Neuronal stem cell (in vitro differentiated cells): ENCODE results near the gene ARMC12.

Experiments
- DNase-seq: peaks from one replicate; pipeline ENCODE4 v3.0.0-alpha.2; 2013; ENCODE audit warnings: low spot score
- H2AFZ ChIP-seq: one replicate; pipeline ENCODE4 v1.6.1; 2013; ENCODE audit warnings: mild to moderate bottlenecking, low read length, inconsistent platforms
- H2AK5ac ChIP-seq: 2 replicates; pipeline ENCODE4 v1.6.1; 2013; ENCODE audit warnings: low read depth, mild to moderate bottlenecking, inconsistent platforms, low read length, moderate library complexity, mixed read lengths
- H2BK120ac ChIP-seq: 2 replicates; pipeline ENCODE4 v1.6.1; 2013; ENCODE audit warnings: low read depth, mild to moderate bottlenecking, inconsistent platforms, low read length, moderate library complexity, mixed read lengths
- H2BK12ac ChIP-seq: one replicate; pipeline ENCODE4 v1.6.1; 2013; ENCODE audit warnings: low read length, inconsistent platforms
- H2BK15ac ChIP-seq: 2 replicates; pipeline ENCODE4 v1.6.1; 2013; ENCODE audit warnings: mild to moderate bottlenecking, low read length, inconsistent platforms, mixed read lengths
- H2BK5ac ChIP-seq: one replicate; pipeline ENCODE4 v1.6.1; 2013; ENCODE audit warnings: inconsistent platforms, mild to moderate bottlenecking, low read length, moderate library complexity
- H3K14ac ChIP-seq: one replicate; pipeline ENCODE4 v1.6.1; 2013; ENCODE audit warnings: low read length, inconsistent platforms
- H3K18ac ChIP-seq: 2 replicates; pipeline ENCODE4 v1.6.1; 2013; ENCODE audit warnings: low read length, inconsistent platforms
- H3K23ac ChIP-seq: 2 replicates; pipeline ENCODE4 v1.6.1; 2013; ENCODE audit warnings: low read depth, mild to moderate bottlenecking, mixed read lengths, low read length, inconsistent platforms; ENCODE audit not compliant: poor library complexity
- H3K27ac ChIP-seq: replicated peaks from 3 replicates; pipeline ENCODE4 v1.5.1; 2013; ENCODE audit warnings: low read length, inconsistent platforms
- H3K27me3 ChIP-seq, 3 experiments: 2 replicates each; pipeline ENCODE4 v1.6.1; 2013; ENCODE audit warnings: low read length in 3 of 3, mild to moderate bottlenecking in 2 of 3, inconsistent platforms in 1 of 3, low read depth in 1 of 3, mixed read lengths in 1 of 3, moderate library complexity in 1 of 3; ENCODE audit not compliant: control insufficient read depth in 3 of 3, insufficient read depth in 3 of 3
- H3K36me3 ChIP-seq, 2 donors: replicated peaks in 1 of 2; 2 replicates each; pipeline ENCODE4 v1.6.1; 2013; ENCODE audit warnings: low read length in 2 of 2; ENCODE audit not compliant: control insufficient read depth in 2 of 2, insufficient read depth in 2 of 2
- H3K4ac ChIP-seq: 2 replicates; pipeline ENCODE4 v1.6.1; 2013; ENCODE audit warnings: inconsistent platforms, mild to moderate bottlenecking, low read length, moderate library complexity
- H3K4me1 ChIP-seq, 2 donors: 1 replicate in 1 of 2; 2 replicates in 1 of 2; pipeline ENCODE4 v1.6.1; 2013; ENCODE audit warnings: low read length in 2 of 2, low read depth in 1 of 2; ENCODE audit not compliant: control insufficient read depth in 2 of 2, insufficient read depth in 1 of 2
- H3K4me2 ChIP-seq: one replicate; pipeline ENCODE4 v1.6.1; 2013; ENCODE audit warnings: mild to moderate bottlenecking, low read length, inconsistent platforms; ENCODE audit not compliant: insufficient read depth, poor library complexity, severe bottlenecking
- H3K4me3 ChIP-seq, 2 donors: 2 replicates each; pipeline ENCODE4 v1.5.1; 2013; ENCODE audit warnings: low read length in 2 of 2, mild to moderate bottlenecking in 2 of 2, inconsistent platforms in 1 of 2, moderate library complexity in 1 of 2
- H3K79me1 ChIP-seq: one replicate; pipeline ENCODE4 v1.6.1; 2013; ENCODE audit warnings: low read depth, mild to moderate bottlenecking, inconsistent platforms, low read length, moderate library complexity
- H3K9ac ChIP-seq: one replicate; pipeline ENCODE4 v1.6.1; 2013; ENCODE audit warnings: mild to moderate bottlenecking, low read depth, low read length, inconsistent platforms; ENCODE audit not compliant: poor library complexity
- H3K9me3 ChIP-seq, 2 donors: replicated peaks in 1 of 2; 2 replicates each; pipeline versions ENCODE3 to v1.6.1; 2013; ENCODE audit warnings: low read length in 2 of 2, mild to moderate bottlenecking in 2 of 2, inconsistent platforms in 1 of 2, low read depth in 1 of 2, mixed read lengths in 1 of 2, moderate library complexity in 1 of 2; ENCODE audit not compliant: control insufficient read depth in 2 of 2, insufficient read depth in 1 of 2
- H4K8ac ChIP-seq: one replicate; pipeline ENCODE4 v1.6.1; 2013; ENCODE audit warnings: low read depth, mild to moderate bottlenecking, inconsistent platforms, low read length, moderate library complexity
- H4K91ac ChIP-seq: one replicate; pipeline ENCODE4 v1.6.1; 2013; ENCODE audit warnings: low read length, low read depth, mild to moderate bottlenecking, inconsistent platforms; ENCODE audit not compliant: poor library complexity
- whole genome bisulfite sequencing, 2 donors: extraction: QIAGEN DNeasy Blood & Tissue Kit; methylation state at CpG; one replicate each; pipeline ENCODE4 v1.1.7; 2013; ENCODE audit warnings: missing lambda C conversion rate in 2 of 2, mixed read lengths in 1 of 2; ENCODE audit not compliant: insufficient read length in 2 of 2, insufficient replicate concordance in 1 of 2; ENCODE audit errors: extremely low coverage in 2 of 2; 5-methylcytosine and 5-hydroxymethylcytosine counted together

The ARMC12 gene

DNA sequence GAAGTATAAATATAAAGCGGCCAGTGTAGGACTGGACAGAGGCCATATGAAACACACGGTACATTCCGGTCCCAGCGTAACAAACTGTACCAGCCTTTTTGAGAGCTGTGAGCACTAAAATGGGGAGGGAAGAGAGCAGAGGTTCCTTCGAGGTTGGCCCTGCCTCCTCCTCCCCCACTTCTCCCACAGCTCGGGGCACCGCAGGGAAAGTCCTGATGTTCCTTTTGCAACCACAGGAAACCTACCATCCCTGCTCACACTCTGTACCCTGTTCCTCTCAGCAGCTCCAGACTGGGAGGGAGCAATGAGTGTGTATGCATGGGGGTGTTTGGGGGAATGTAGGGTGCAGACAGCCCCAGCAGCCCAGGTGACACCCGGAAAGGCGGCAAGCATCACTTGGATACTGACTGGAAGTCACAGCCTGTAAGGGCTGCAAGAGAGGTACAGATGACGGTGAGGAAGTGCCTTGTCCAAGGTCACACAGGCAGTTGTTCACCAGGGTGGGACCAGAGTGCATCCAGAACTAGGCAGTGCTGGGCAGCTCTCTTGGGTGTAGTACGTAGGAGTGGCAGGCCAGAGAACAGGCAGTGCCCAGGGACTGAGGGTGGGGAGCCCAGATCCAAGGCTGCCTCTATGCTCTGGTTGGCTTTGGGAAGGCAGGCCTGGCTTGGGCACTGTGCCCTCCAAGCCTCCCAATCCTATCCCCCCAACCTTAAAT, 11.0 kb upstream of the ARMC12 start:
- H2AFZ ChIP-seq = peak overlapping the region; percentile 8
- no CpG with 5 or more reads among the region's 11 CpGs for WGBS, 2 donors
- DNase-seq = no peak
- H3K4ac ChIP-seq = peak overlapping the region; percentile 30
- H2AK5ac ChIP-seq = peak overlapping the region; percentile 81
- H3K4me2 ChIP-seq = no peak overlapping the region
- peak overlapping the region; percentile 74 for H2BK15ac ChIP-seq
- H3K9ac ChIP-seq = peak overlapping the region; percentile 65
- peaks cover 0 to 5% (median 0%) of the 10 kb centered on the region in 3 experiments for H3K27me3 ChIP-seq
- peaks cover 32 to 38% of the 10 kb centered on the region in 2 donors for H3K4me1 ChIP-seq
- H3K4me3 ChIP-seq = peak overlapping the region in 1 of 2 donors; percentile 28
- H2BK120ac ChIP-seq = no peak overlapping the region
- H4K8ac ChIP-seq = no peak overlapping the region
- no peak overlapping the region for H3K27ac ChIP-seq
- H3K9me3 ChIP-seq = no peaks in the 10 kb centered on the region
- H4K91ac ChIP-seq = no peak overlapping the region
- no peak overlapping the region for H2BK5ac ChIP-seq
- H3K79me1 ChIP-seq = no peaks in the 10 kb centered on the region
- no peaks in the 10 kb centered on the region for H3K36me3 ChIP-seq
- peak overlapping the region; percentile 9 for H3K23ac ChIP-seq
- no peak overlapping the region for H3K14ac ChIP-seq
- H3K18ac ChIP-seq = peak overlapping the region; percentile 91
- no peak overlapping the region for H2BK12ac ChIP-seq

DNA sequence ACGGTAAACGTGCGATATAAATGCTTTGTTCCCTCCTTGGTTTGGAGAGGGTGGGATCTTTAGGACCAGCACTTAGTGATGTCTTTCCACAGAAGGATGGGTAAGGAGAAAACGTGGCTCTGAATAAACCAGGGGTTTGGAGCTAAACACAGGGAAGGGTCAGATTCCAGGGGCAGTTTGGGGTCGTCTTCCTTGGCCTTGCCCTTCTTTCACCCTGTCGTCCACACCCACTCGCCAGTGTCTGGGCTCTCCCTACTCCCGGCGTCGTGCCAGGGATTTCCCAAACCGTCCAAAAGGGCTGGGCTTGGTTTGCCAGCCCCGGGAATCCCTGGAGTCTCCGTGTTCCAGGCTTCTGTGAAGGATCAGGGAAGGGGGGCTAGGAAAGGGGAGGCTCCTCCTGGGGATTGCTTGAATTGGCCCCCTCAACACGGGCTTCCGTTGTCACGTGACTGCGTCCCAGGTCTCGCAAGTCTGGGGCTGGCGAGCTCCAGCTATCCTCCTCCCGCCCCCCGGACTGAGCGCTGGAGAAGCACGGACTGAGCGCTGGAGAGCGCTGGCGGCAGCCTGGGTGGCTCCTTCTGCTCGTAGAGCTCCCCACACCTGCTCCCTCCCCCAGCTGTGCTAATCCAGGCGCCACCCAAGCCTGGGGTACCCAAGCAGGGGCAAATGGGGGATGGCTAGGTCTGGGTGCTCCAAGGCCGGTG, 9.4 kb upstream of the ARMC12 start:
- H3K18ac ChIP-seq = peak overlapping the region; percentile 99
- peak overlapping the region; percentile 85 for H3K14ac ChIP-seq
- H2AFZ ChIP-seq = peak overlapping the region; percentile 91
- peak overlapping the region; percentile 94 for H3K9ac ChIP-seq
- peak overlapping the region; percentile 77 for H3K4ac ChIP-seq
- peak overlapping the region; percentile 87 for H4K91ac ChIP-seq
- peak overlapping the region; percentile 89 for H3K23ac ChIP-seq
- H3K79me1 ChIP-seq = no peaks in the 10 kb centered on the region
- no peak for DNase-seq
- no CpG with 5 or more reads among the region's 29 CpGs for whole genome bisulfite sequencing, 2 donors
- peaks cover 0 to 5% (median 0%) of the 10 kb centered on the region in 3 experiments for H3K27me3 ChIP-seq
- H2BK120ac ChIP-seq = peak overlapping the region; percentile 95
- H4K8ac ChIP-seq = no peak overlapping the region
- H3K4me2 ChIP-seq = peak overlapping the region; percentile 96
- H2BK12ac ChIP-seq = peak overlapping the region; percentile 53
- H3K36me3 ChIP-seq = no peaks in the 10 kb centered on the region
- peak overlapping the region; percentile 79 to 81 for H3K4me3 ChIP-seq
- H2AK5ac ChIP-seq = peak overlapping the region; percentile 93
- H2BK5ac ChIP-seq = peak overlapping the region; percentile 33
- H3K4me1 ChIP-seq = peaks cover 35 to 43% of the 10 kb centered on the region in 2 donors
- H3K9me3 ChIP-seq = no peaks in the 10 kb centered on the region
- H3K27ac ChIP-seq = peak overlapping the region; percentile 54
- peak overlapping the region; percentile 86 for H2BK15ac ChIP-seq

DNA sequence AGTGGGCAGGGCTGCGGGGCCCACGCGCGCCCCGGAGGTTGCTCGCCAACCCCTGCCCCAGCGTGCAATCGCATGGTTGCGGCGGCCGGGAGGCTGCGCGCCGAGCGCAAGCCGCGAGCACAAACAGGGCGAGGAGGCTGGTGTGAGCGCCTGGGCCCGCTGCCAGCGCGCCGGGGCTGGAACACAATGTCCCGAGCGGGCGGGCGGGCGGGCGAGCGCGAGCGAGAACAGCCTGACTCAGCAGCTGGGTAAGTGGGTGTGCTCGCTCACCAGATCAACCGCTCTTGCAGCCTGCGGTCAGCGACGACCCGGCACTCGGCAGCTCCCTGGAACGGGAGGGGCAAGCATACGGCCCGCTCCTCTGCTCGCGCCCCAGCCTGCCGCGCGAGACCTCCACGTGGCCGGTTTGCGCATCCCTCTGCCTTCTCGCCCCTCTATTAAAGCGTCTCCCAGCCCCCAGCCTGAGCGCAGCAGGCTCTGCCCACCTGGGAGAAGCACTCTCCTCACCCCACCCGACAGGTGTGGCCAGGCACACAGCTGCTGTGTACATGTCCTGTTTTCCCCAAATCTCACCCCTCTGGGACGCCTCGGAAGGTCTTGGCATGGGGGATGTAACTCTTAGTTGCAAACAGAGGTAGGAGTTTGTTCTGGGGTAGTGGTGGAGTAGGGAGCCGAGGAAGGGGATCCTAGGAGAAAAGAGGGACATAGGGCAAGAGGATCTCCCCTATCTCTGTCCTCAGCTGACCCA, 8.7 kb upstream of the ARMC12 start:
- no peak overlapping the region for H4K8ac ChIP-seq
- H3K14ac ChIP-seq = peak overlapping the region; percentile 85
- peak overlapping the region; percentile 93 for H2AK5ac ChIP-seq
- no peaks in the 10 kb centered on the region for H3K9me3 ChIP-seq
- no peak for DNase-seq
- peaks cover 40 to 45% of the 10 kb centered on the region in 2 donors for H3K4me1 ChIP-seq
- H3K23ac ChIP-seq = peak overlapping the region; percentile 89
- peak overlapping the region; percentile 99 for H3K18ac ChIP-seq
- peak overlapping the region; percentile 79 to 81 for H3K4me3 ChIP-seq
- H4K91ac ChIP-seq = peak overlapping the region; percentile 87
- H3K9ac ChIP-seq = peak overlapping the region; percentile 94
- H2AFZ ChIP-seq = peak overlapping the region; percentile 91
- peaks cover 0 to 5% (median 0%) of the 10 kb centered on the region in 3 experiments for H3K27me3 ChIP-seq
- peak overlapping the region; percentile 86 for H2BK15ac ChIP-seq
- H3K36me3 ChIP-seq = no peaks in the 10 kb centered on the region
- H2BK5ac ChIP-seq = peak overlapping the region; percentile 33
- WGBS, 2 donors = no CpG with 5 or more reads among the region's 57 CpGs
- H2BK12ac ChIP-seq = peak overlapping the region; percentile 53
- H3K27ac ChIP-seq = peak overlapping the region; percentile 54
- peak overlapping the region; percentile 96 for H3K4me2 ChIP-seq
- H3K79me1 ChIP-seq = no peaks in the 10 kb centered on the region
- peak overlapping the region; percentile 95 for H2BK120ac ChIP-seq
- peak overlapping the region; percentile 77 for H3K4ac ChIP-seq
